SK-N-SH (cell line): ENCODE results near the gene HPN. TPM values are rescaled to one million over a fixed set of nuclear protein-coding genes. Genes with fewer than 3 reads are reported as not detected.

ENCODE experiments used
- CTCF ChIA-PET: fragments of 300-600, 350-600 bp; formaldehyde crosslinking; extraction: SDS; loops from one replicate; lab custom pipeline; 2021; lab: Yijun Ruan, JAX
- POLR2A ChIA-PET: fragments of 350-600 bp; sonication (Branson Sonifier 250); formaldehyde crosslinking; extraction: SDS; loops from one replicate; lab custom pipeline; 2020; ENCODE audit warnings: antibody characterized with exemption, inconsistent platforms; lab: Yijun Ruan, JAX
- DNase-seq: peaks from one replicate; pipeline ENCODE4 v3.0.0; 2012
- H2AFZ ChIP-seq: fragments of 200-600 bp; sonication (generic); 2 replicates; pipeline ENCODE4 v1.8.1; 2016; ENCODE audit warnings: antibody characterized with exemption, mild to moderate bottlenecking, low read depth
- H3F3A ChIP-seq: fragments of 200-600 bp; sonication (generic); replicated peaks from 2 replicates; pipeline ENCODE3; 2016; ENCODE audit warnings: antibody characterized with exemption, mild to moderate bottlenecking; ENCODE audit not compliant: insufficient read depth
- H3K27ac ChIP-seq, 2 experiments: fragments of 200-500 bp in 1 of 2; fragments of 200-600 bp in 1 of 2; sonication (Bioruptor generic) in 1 of 2; sonication (generic), shearing (Covaris generic) in 1 of 2; 2 replicates each; pipeline versions ENCODE4 v1.5.1 to v1.6.1; 2014 to 2016; ENCODE audit warnings: low read depth in 2 of 2, inconsistent platforms in 1 of 2, low read length in 1 of 2, mild to moderate bottlenecking in 1 of 2, mixed read lengths in 1 of 2
- H3K27me3 ChIP-seq: fragments of 200-600 bp; sonication (generic), shearing (Covaris generic); 2 replicates; pipeline ENCODE4 v1.6.1; 2016; ENCODE audit warnings: mixed run types; ENCODE audit not compliant: insufficient read depth
- H3K36me3 ChIP-seq, 2 experiments: fragments of 200-500 bp in 1 of 2; fragments of 200-600 bp in 1 of 2; sonication (Bioruptor generic) in 1 of 2; sonication (generic) in 1 of 2; replicated peaks in 1 of 2; 2 replicates each; pipeline versions ENCODE3 to v1.5.1; 2014 to 2016; ENCODE audit warnings: low read length in 1 of 2, mild to moderate bottlenecking in 1 of 2; ENCODE audit not compliant: insufficient read depth in 2 of 2, control insufficient read depth in 1 of 2
- H3K4me1 ChIP-seq, 2 experiments: fragments of 200-500 bp in 1 of 2; fragments of 200-600 bp in 1 of 2; sonication (Bioruptor generic) in 1 of 2; sonication (generic), shearing (Covaris generic) in 1 of 2; 2 replicates each; pipeline versions ENCODE4 v1.5.1 to v1.6.1; 2014 to 2016; ENCODE audit warnings: low read depth in 1 of 2, low read length in 1 of 2, mixed run types in 1 of 2; ENCODE audit not compliant: insufficient read depth in 2 of 2, control insufficient read depth in 1 of 2
- H3K4me2 ChIP-seq: fragments of 200-600 bp; sonication (generic), shearing (Covaris generic); 2 replicates; pipeline ENCODE4 v1.6.1; 2017; ENCODE audit warnings: mixed run types
- H3K4me3 ChIP-seq, 2 experiments: fragments of 200-500 bp in 1 of 2; fragments of 200-600 bp in 1 of 2; sonication (Bioruptor generic) in 1 of 2; sonication (generic), shearing (Covaris generic) in 1 of 2; 2 replicates each; pipeline versions ENCODE4 v1.5.1 to v1.8.1; 2014 to 2016; ENCODE audit warnings: low read depth in 2 of 2, inconsistent platforms in 1 of 2, low read length in 1 of 2, mild to moderate bottlenecking in 1 of 2, mixed read lengths in 1 of 2, moderate library complexity in 1 of 2
- H3K79me2 ChIP-seq: fragments of 200-600 bp; sonication (generic); 2 replicates; pipeline ENCODE4 v1.8.1; 2017; ENCODE audit warnings: mild to moderate bottlenecking; ENCODE audit not compliant: insufficient read depth
- H3K9ac ChIP-seq: fragments of 200-600 bp; sonication (generic); 2 replicates; pipeline ENCODE4 v1.6.1; 2017; ENCODE audit warnings: mixed run types
- H3K9me2 ChIP-seq: fragments of 200-600 bp; sonication (generic); 2 replicates; pipeline ENCODE4 v1.6.1; 2017; ENCODE audit warnings: mixed run types
- H3K9me3 ChIP-seq: fragments of 200-600 bp; sonication (generic); 2 replicates; pipeline ENCODE4 v1.6.1; 2017; ENCODE audit warnings: mixed run types, mild to moderate bottlenecking, moderate library complexity
- H4K20me1 ChIP-seq: fragments of 200-600 bp; sonication (generic); 2 replicates; pipeline ENCODE4 v1.6.1; 2017; ENCODE audit warnings: mild to moderate bottlenecking, mixed run types; ENCODE audit not compliant: insufficient read depth
- CHD2 ChIP-seq: fragments of 150-350 bp; IDR thresholded peaks from 2 replicates; pipeline ENCODE4 v1.6.1; 2018; ENCODE audit warnings: low read length; ENCODE audit not compliant: partially characterized antibody
- CTCF ChIP-seq: fragments of 200-600 bp; sonication (generic); IDR thresholded peaks from 2 replicates; pipeline ENCODE4 v1.6.1; 2017; ENCODE audit warnings: antibody characterized with exemption, mild to moderate bottlenecking, moderate library complexity
- EP300 ChIP-seq, 2 experiments: IDR thresholded peaks; 2 replicates each; pipeline versions ENCODE4 v1.4.0 to v1.6.1; 2012; ENCODE audit warnings: borderline replicate concordance in 1 of 2, low read depth in 1 of 2, low read length in 1 of 2
- FOXM1 ChIP-seq: IDR thresholded peaks from 2 replicates; pipeline ENCODE4 v1.4.0; 2012; ENCODE audit warnings: low read depth, mild to moderate bottlenecking
- GATA2 ChIP-seq: sonication (generic); formaldehyde crosslinking; IDR thresholded peaks from 2 replicates; pipeline ENCODE4 v1.5.0; 2020; ENCODE audit warnings: mild to moderate bottlenecking, missing genetic modification reagents
- JUND ChIP-seq: IDR thresholded peaks from 2 replicates; pipeline ENCODE4 v1.4.0; 2012
- POLR2AphosphoS5 ChIP-seq: IDR thresholded peaks from 2 replicates; pipeline ENCODE4 v1.6.1; 2012; ENCODE audit warnings: low read depth, low read length
- RAD21 ChIP-seq: IDR thresholded peaks from 2 replicates; pipeline ENCODE4 v1.6.1; 2012; ENCODE audit warnings: mild to moderate bottlenecking, low read length
- RFX5 ChIP-seq: IDR thresholded peaks from 2 replicates; pipeline ENCODE4 v1.6.1; 2012; ENCODE audit warnings: mild to moderate bottlenecking, improper control_type of control experiment, low read length
- SIN3A ChIP-seq: IDR thresholded peaks from 2 replicates; pipeline ENCODE4 v1.6.1; 2012; ENCODE audit warnings: low read depth, mild to moderate bottlenecking, low read length, moderate library complexity, borderline replicate concordance
- SMC3 ChIP-seq: IDR thresholded peaks from 2 replicates; pipeline ENCODE4 v1.6.1; 2012; ENCODE audit warnings: low read depth, low read length, improper control_type of control experiment
- USF2 ChIP-seq: fragments of 150-350 bp; IDR thresholded peaks from 2 replicates; pipeline ENCODE4 v1.6.1; 2017; ENCODE audit warnings: antibody characterized with exemption, low read length, low read depth, borderline replicate concordance
- whole genome bisulfite sequencing: methylation state at CpG from one replicate; pipeline ENCODE4 v1.1.6; 2017; ENCODE audit warnings: low lambda C conversion rate; 5-methylcytosine and 5-hydroxymethylcytosine counted together
- polyA plus RNA-seq, 3 experiments: library from polyadenylated mRNA; depleted of rRNA; stranded (reverse); fragments of >200 nt; gene quantifications; 2 replicates each; pipeline ENCODE4 v1.2.3, GENCODE V29; 2012
- TF ChIP-seq, protein P1 (sequence below): fragments of 150-350 bp; IDR thresholded peaks from 2 replicates; pipeline ENCODE4 v1.6.1; 2016; ENCODE audit warnings: mild to moderate bottlenecking, low read depth, low read length

HPN gene
- polyA plus RNA-seq, 1 of the 3 experiments (the other 2 are of a cell fraction), result 0.05 TPM

GRCh38 chr19:35114353-35115176, 73.0 kb downstream of the HPN start:
- Histone ChIP-seq H2AFZ (no peak overlapping the region), H3K4me2 (peak overlapping the region; percentile 42; the same call in 1 of the 2 replicates)
- DNase-seq, result peak; percentile 92

More at GRCh38 chr19:35114353-35115176, 73.0 kb downstream of the HPN start:
- ChIA-PET POLR2A (no interaction called here), CTCF (interaction anchor here (0.6 to 3.9 kb wide), 27 partner anchors 8 to 239 kb away, joined by 3 to 66 read pairs (median 5); partner anchors contain the start of genes FXYD1, FXYD7 and LGI4)
- H3F3A ChIP-seq, result no peaks in the 10 kb centered on the region
- no peaks in the 10 kb centered on the region for H4K20me1 ChIP-seq
- peak overlapping the region in 1 of 2 experiments; percentile 44; a peak in 1 of 4 replicates for H3K4me3 ChIP-seq
- WGBS, result 27% methylated on average over 19 of the region's 23 CpGs
- TF ChIP-seq GATA2 (CRISPR knock-in tag), result no peak
- no peak for TF ChIP-seq USF2
- no peak for TF ChIP-seq RFX5
- no peak for TF ChIP-seq EP300 (IDR thresholded peaks at IDR 0.05; ENCODE audit: borderline replicate concordance in 1 of 2, low read depth in 1 of 2, low read length in 1 of 2)
- TF ChIP-seq, protein P1, sequence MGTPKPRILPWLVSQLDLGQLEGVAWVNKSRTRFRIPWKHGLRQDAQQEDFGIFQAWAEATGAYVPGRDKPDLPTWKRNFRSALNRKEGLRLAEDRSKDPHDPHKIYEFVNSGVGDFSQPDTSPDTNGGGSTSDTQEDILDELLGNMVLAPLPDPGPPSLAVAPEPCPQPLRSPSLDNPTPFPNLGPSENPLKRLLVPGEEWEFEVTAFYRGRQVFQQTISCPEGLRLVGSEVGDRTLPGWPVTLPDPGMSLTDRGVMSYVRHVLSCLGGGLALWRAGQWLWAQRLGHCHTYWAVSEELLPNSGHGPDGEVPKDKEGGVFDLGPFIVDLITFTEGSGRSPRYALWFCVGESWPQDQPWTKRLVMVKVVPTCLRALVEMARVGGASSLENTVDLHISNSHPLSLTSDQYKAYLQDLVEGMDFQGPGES, result no peak
- no peak for TF ChIP-seq SIN3A
- TF ChIP-seq CTCF, result peak; percentile 96
- TF ChIP-seq RAD21, result peak; percentile 70
- TF ChIP-seq JUND, result no peak
- TF ChIP-seq FOXM1, result no peak
- no peak for TF ChIP-seq CHD2
- TF ChIP-seq SMC3, result peak; percentile 61
- TF ChIP-seq POLR2AphosphoS5, result no peak
- no peak overlapping the region for H3K27ac ChIP-seq
- H3K9ac ChIP-seq, result no peak overlapping the region
- no peaks in the 10 kb centered on the region for H3K36me3 ChIP-seq
- no peaks in the 10 kb centered on the region for H3K9me3 ChIP-seq
- no peaks in the 10 kb centered on the region; the same call in 1 of the 2 replicates for H3K27me3 ChIP-seq
- H3K4me1 ChIP-seq, result peaks cover 0 to 8% of the 10 kb centered on the region in 2 experiments; a peak in 1 of 4 replicates
- H3K79me2 ChIP-seq, result no peaks in the 10 kb centered on the region
- no peaks in the 10 kb centered on the region for H3K9me2 ChIP-seq
